Measurements from ENCODE around the gene CDCA5.
A peak's percentile ranks its signal among the peaks of the same experiment; 100 is the strongest.

The CDCA5 gene

GRCh38 chr11:65067446-65067845 lies 16.4 kb downstream of the CDCA5 start:
- no peak for DNase-seq

- DNase-seq = no peak
Observed at GRCh38 chr11:65066805-65067291, 17.0 kb downstream of the CDCA5 start.

- no peak for DNase-seq
Observed at GRCh38 chr11:65066315-65066714, 17.5 kb downstream of the CDCA5 start.

DNA sequence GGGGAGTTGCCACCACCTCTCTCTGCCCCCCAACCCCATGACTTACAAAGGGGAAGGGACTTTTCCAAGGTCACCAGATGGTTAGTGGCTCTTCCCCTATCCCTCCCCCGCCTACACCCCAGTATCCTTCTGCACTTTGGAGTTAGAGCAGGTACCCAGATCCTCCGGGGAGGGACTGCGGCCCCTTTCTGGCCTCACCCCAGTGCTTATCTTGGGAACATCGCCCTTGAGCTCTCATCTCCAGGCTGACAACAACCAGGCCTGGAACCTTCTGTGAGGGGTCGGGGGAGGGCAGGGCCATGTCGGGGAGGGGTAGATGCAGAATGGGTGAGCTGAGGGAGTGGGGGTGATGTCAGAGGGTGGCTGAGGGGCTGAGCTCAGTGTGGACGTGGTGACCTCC lies 18.0 kb downstream of the CDCA5 start:
- no peak for DNase-seq

DNA sequence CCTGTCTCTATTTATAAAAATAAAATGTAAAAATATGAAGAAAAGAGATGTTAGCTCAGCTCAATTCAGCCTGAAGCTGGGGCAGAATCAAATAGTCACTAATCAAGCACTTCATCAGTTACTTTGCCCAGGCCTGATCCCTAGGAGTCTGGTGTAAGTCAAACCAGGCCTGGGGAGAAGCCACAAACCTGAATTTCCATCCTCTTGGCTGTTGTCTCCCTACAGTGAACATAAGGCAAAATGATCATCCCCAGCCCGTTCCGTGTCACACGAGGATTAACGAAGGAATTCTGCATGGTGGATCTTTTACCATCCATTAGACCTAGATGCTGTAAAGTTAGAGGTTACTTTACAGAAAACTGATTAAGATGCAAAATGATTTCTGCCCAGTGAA lies 19.0 kb downstream of the CDCA5 start:
- DNase-seq = no peak

DNA sequence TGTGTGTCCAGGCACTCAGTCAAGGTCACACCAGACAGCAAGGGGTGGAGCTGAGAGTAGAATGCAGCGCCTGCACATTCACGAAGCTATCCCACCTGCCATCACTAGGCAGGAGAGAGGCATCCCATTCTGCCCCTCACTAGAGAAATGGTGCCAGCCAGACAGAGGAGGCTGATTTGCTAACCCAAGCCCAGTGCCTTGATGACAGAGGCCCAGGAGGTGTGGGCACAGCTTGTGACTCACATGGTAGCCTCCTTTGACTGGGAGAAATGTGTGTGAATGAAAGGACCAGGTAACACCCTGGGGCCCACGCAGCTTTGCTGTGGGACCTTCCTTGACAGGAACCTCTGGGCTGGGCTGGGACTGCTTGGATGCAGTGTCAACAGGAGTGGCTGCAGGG lies 20.3 kb downstream of the CDCA5 start:
- no peak for DNase-seq

GRCh38 chr11:65060913-65061408 lies 22.9 kb downstream of the CDCA5 start:
- DNase-seq = no peak

- DNase-seq = no peak
Observed at GRCh38 chr11:65059959-65060824, 23.6 kb downstream of the CDCA5 start.

DNA sequence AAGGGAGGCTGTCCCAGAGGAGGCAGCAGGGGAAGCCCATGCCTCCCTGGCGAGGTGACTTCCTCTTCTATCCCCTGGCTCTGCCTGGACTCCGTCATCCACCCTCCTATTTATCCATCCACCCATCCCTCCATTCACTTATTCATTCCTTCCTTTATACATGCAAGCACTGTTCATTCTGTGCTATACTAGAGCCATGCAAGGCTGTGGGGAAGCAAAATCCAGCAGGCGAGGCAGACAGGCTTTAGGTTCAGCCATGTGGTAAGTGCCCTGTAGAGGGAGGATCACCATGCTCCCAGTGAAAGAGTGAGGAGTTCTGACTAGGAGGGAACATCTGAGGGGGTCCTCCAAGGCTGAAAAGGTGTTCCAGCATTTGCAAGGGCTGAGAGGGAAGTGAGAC lies 24.3 kb downstream of the CDCA5 start:
- no peak for DNase-seq

- no peak for DNase-seq
Observed at GRCh38 chr11:65058419-65059054, 25.3 kb downstream of the CDCA5 start, which contains the start of gene NAALADL1. Gene NAALADL1 (minus strand): TSS chr11:65058553. CDS start chr11:65058521, 32 bp downstream.

DNA sequence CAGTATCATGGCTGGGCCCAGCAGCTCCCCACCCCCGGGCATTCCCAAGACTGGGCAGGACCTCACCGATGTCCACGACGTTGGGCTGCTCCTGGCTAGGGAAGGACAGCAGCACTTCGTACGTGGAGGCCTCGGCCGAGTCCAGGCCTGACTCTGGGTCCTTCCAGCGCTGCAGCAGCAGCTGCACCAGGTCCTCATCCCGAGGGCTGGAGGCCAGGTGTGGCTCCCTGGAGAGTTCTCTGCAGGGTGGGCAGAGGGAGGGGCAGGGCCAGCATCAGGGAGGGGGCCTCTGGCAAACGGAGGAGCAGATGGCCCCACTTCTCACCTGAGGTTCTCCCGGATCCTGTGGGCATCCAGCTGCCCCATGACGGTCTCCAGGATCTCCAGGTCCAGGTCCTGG lies 25.8 kb downstream of the CDCA5 start:
- DNase-seq = no peak

DNA sequence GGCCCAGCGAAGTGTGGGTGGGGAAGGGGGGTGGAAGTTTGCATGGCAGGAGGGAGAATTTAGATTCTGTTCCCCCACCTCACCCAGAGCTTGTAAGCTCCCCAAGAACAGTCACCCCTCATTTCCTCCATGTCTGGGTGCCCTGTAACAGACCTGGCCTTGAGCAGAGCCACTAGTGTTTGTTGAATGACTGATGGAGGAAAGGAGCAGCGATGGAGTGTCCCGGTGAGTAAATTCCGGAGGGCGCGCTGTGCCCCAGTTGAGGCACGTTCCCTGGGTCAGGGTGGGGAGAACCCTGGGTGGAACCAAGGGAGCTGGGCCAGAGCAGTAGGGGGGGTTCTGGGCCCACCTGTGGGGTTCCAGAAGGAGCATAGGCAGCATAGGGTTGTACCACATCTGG lies 26.3 kb downstream of the CDCA5 start:
- no peak for DNase-seq

- no peak for DNase-seq
Observed at GRCh38 chr11:65056999-65057398, 26.8 kb downstream of the CDCA5 start.

- DNase-seq = no peak
Observed at GRCh38 chr11:65055538-65055937, 28.3 kb downstream of the CDCA5 start.

- DNase-seq = peak; percentile 47
Observed at GRCh38 chr11:65053827-65054508, 29.9 kb downstream of the CDCA5 start.

DNA sequence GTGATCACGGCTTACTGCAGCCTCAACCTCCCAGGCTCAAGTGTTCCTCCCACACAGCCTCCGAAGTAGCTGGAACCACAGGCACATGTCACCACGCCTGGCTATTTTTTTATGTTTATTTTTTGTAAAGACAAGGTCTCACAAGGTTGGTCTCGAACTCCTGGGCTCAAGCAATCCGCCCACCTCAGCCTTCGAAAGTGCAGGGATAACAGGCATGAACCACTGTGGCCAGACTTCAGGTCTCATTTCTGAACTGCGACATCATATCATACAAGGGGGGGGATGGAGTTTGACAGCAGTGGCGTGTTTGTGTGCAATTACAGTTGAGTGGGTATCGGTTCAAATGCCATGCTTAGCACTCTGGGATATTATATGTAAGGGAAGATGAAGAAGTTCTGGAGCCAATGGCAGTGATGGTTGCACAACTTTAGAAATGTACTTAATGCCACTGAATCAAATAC lies 32.4 kb downstream of the CDCA5 start:
- peak; percentile 53 for DNase-seq

- peak; percentile 65 for DNase-seq
Observed at GRCh38 chr11:65047581-65048422, 36.0 kb downstream of the CDCA5 start.

DNA sequence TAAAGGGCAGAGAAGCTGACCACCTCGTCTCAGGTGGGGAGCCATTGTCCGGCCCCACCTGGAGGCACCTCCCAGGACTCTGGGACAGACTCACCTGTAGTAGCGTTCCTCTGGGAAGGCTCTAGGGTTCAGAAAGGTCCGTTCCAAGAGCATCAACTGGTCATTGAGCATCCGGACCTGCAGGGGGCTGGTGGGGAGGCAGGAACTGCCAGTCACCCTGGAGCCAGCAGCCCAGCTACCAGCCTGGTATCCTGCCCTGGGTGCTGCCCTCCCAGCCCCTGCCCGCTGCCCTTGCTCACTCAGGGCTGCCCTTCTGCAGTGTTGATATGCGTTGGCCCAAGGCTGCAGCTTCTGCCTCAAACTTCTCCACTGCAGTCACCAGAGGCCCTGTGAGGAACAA lies 38.1 kb downstream of the CDCA5 start:
- DNase-seq = no peak

- DNase-seq = no peak
Observed at GRCh38 chr11:65045061-65045460, 38.8 kb downstream of the CDCA5 start.

DNA sequence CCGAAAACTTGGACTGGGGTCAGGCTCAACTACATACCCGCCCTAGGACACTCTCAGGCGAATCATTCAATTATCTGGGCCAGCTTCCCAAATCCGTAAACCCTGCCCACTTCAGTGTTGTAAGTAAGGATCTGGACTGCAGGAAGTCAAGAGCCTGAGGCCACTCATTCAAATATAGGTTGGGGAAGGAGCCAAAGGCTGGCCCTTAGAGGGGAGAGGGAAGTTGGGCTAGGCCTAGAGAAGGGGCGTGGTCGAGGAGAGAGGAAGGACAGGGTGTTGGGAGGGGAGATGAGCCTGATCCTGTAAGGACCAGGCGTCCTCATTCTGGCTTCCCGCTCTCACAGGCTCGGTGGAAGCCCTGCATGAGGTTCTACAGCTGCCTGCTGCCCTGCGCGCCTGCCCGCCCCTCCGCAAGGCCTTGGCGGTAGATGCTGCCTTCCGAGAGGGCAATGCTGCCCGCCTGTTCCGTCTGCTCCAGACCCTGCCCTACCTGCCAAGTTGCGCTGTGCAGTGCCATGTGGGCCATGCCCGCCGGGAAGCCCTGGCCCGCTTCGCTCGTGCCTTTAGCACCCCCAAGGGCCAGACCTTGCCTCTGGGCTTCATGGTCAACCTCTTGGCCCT lies 39.8 kb downstream of the CDCA5 start:
- DNase-seq = no peak

- no peak for DNase-seq
Observed at GRCh38 chr11:65042891-65043290, 40.9 kb downstream of the CDCA5 start.

Measured in activated CD8-positive, alpha-beta memory T cell treated with anti-CD3 and anti-CD28 coated beads, Interleukin-2, amount 50 U/mL, for 48 hours (primary cell).